Omental fat pad (tissue), 4 donors: ENCODE results near the gene SETDB2. TPM values are rescaled to one million over a fixed set of nuclear protein-coding genes. Genes with fewer than 3 reads are reported as not detected.

Source experiments
- ATAC-seq: fragments of 150-250 bp; one replicate; pipeline ENCODE4 v1.9.1; 2016; ENCODE audit warnings: mild to moderate bottlenecking, moderate library complexity; ENCODE audit not compliant: low FRiP score
- DNase-seq: peaks from one replicate; pipeline ENCODE4 v3.0.0-alpha.2; 2019; ENCODE audit warnings: low spot score
- CTCF ChIP-seq, 3 donors: fragments of 450-650 bp; IDR thresholded peaks; one replicate each; pipeline ENCODE4 v1.5.1; 2016 to 2017; ENCODE audit warnings: antibody characterized with exemption in 3 of 3, mild to moderate bottlenecking in 3 of 3, moderate library complexity in 2 of 3
- total RNA-seq, 4 donors: library from RNA; depleted of rRNA; stranded (reverse); fragments of >200 nt; gene quantifications; one replicate each; pipeline ENCODE4 v1.1.0, GENCODE V29; 2016

Gene SETDB2
- total RNA-seq, 4 donors from 2014 or later = 5.6 to 9.6 (median 6.6) TPM

GRCh38 chr13:49503951-49504350 is 59.9 kb downstream of the SETDB2 start:
- no peak for DNase-seq

GRCh38 chr13:49512578-49512977 is 68.5 kb downstream of the SETDB2 start:
- no peak for TF ChIP-seq CTCF (IDR thresholded peaks at IDR 0.05)
- DNase-seq (no peak), ATAC-seq (no peak)

More at GRCh38 chr13:49503951-49504350, 59.9 kb downstream of the SETDB2 start:
- no peak for TF ChIP-seq CTCF (IDR thresholded peaks at IDR 0.05)
- ATAC-seq = no peak

- ATAC-seq (no peak), DNase-seq (no peak)
- TF ChIP-seq CTCF (IDR thresholded peaks at IDR 0.05) = no peak
Observed at GRCh38 chr13:49516467-49516866, 72.4 kb downstream of the SETDB2 start.

GRCh38 chr13:49517461-49517860 is 73.4 kb downstream of the SETDB2 start:
- ATAC-seq = no peak
- TF ChIP-seq CTCF (IDR thresholded peaks at IDR 0.05) = no peak
- DNase-seq = no peak

- TF ChIP-seq CTCF (IDR thresholded peaks at IDR 0.05) = no peak
- DNase-seq = no peak
- ATAC-seq = no peak
Observed at GRCh38 chr13:49521224-49521623, 77.2 kb downstream of the SETDB2 start.

GRCh38 chr13:49524740-49525501 is 80.8 kb downstream of the SETDB2 start:
- TF ChIP-seq CTCF (IDR thresholded peaks at IDR 0.05) = no peak
- ATAC-seq = no peak
- DNase-seq = no peak

GRCh38 chr13:49527123-49527522 is 83.0 kb downstream of the SETDB2 start:
- DNase-seq = no peak
- no peak for TF ChIP-seq CTCF (IDR thresholded peaks at IDR 0.05)
- no peak for ATAC-seq
